Endothelial cell of umbilical vein (primary cell): Measurements from ENCODE around the gene FRY. TPM values are rescaled to one million over a fixed set of nuclear protein-coding genes. Genes with fewer than 3 reads are reported as not detected.
A peak's percentile ranks its signal among the peaks of the same experiment; 100 is the strongest.

Experiments used
- BruUV-seq: library from RNA; stranded (reverse); fragments of 400-500 nt; replicated peaks from 2 replicates; lab custom pipeline; 2021; lab: Mats Ljungman, UMichigan
- CTCF ChIA-PET: fragments of 300-600, 350-600 bp; sonication (Branson Sonifier 250); formaldehyde crosslinking; loops from one replicate; lab custom pipeline; 2021; ENCODE audit warnings: antibody characterized with exemption, inconsistent platforms; lab: Charles Lee
- POLR2A ChIA-PET: fragments of 300-600, 350-600 bp; sonication (Branson Sonifier 250); formaldehyde crosslinking; loops from one replicate; lab custom pipeline; 2021; ENCODE audit warnings: antibody characterized with exemption, inconsistent platforms; lab: Charles Lee
- DNase-seq: peaks from one replicate; pipeline ENCODE4 v3.0.0-alpha.2; 2011; ENCODE audit warnings: low read depth, low spot score
- FAIRE-seq: peaks from 2 replicates; lab custom pipeline; 2011; peaks lifted over from hg19 to GRCh38; lab: Jason Lieb, UNC
- H2AFZ ChIP-seq: 2 replicates; pipeline ENCODE4 v1.6.0; 2012; ENCODE audit warnings: low read depth, low read length, control low read depth, inconsistent platforms
- H3K27ac ChIP-seq: 2 replicates; pipeline ENCODE4 v1.5.1; 2011; ENCODE audit warnings: low read depth, mild to moderate bottlenecking, control low read depth, low read length, moderate library complexity; ENCODE audit not compliant: insufficient read depth
- H3K27me3 ChIP-seq, 2 experiments: 2 replicates each; pipeline versions ENCODE4 v1.6.0 to v1.6.1; 2011; ENCODE audit warnings: low read length in 2 of 2, mixed read lengths in 1 of 2; ENCODE audit not compliant: control insufficient read depth in 2 of 2, insufficient read depth in 2 of 2
- H3K36me3 ChIP-seq, 2 experiments: 2 replicates in 1 of 2; 3 replicates in 1 of 2; pipeline ENCODE4 v1.5.1; 2011; ENCODE audit warnings: low read length in 2 of 2, mild to moderate bottlenecking in 1 of 2, moderate library complexity in 1 of 2; ENCODE audit not compliant: control insufficient read depth in 2 of 2, insufficient read depth in 2 of 2; ENCODE audit errors: extremely low read depth in 1 of 2
- H3K4me1 ChIP-seq: 3 replicates; pipeline ENCODE4 v1.5.1; 2011; ENCODE audit warnings: mild to moderate bottlenecking, low read length; ENCODE audit not compliant: control insufficient read depth, insufficient read depth; ENCODE audit errors: extremely low read depth
- H3K4me2 ChIP-seq: 2 replicates; pipeline ENCODE4 v1.6.1; 2011; ENCODE audit warnings: low read length, control low read depth, mixed read lengths; ENCODE audit not compliant: insufficient read depth
- H3K4me3 ChIP-seq, 3 experiments: fragments of 200-600 bp in 1 of 3; sonication (generic), shearing (Covaris generic) in 1 of 3; replicated peaks in 1 of 3; 2 replicates each; pipeline ENCODE4 v1.5.1; 2011 to 2016; ENCODE audit warnings: control low read depth in 3 of 3, low read length in 3 of 3, mild to moderate bottlenecking in 2 of 3, inconsistent platforms in 1 of 3, low read depth in 1 of 3, moderate library complexity in 1 of 3; ENCODE audit not compliant: insufficient read depth in 1 of 3
- H3K79me2 ChIP-seq: 2 replicates; pipeline ENCODE4 v1.6.0; 2012; ENCODE audit warnings: low read length, inconsistent platforms; ENCODE audit not compliant: control insufficient read depth, insufficient read depth
- H3K9ac ChIP-seq: replicated peaks from 2 replicates; pipeline ENCODE3; 2011; ENCODE audit warnings: low read length, control low read depth; ENCODE audit not compliant: insufficient read depth; ENCODE audit errors: extremely low read depth
- H3K9me1 ChIP-seq: replicated peaks from 3 replicates; pipeline ENCODE4 v1.6.0; 2011; ENCODE audit warnings: mild to moderate bottlenecking, low read length; ENCODE audit not compliant: control insufficient read depth, insufficient read depth; ENCODE audit errors: extremely low read depth
- H3K9me3 ChIP-seq: replicated peaks from 2 replicates; pipeline ENCODE4 v1.5.1; 2012; ENCODE audit warnings: low read length, inconsistent platforms; ENCODE audit not compliant: control insufficient read depth, insufficient read depth
- H4K20me1 ChIP-seq: replicated peaks from 2 replicates; pipeline ENCODE3; 2011; ENCODE audit warnings: mild to moderate bottlenecking, low read length; ENCODE audit not compliant: control insufficient read depth, insufficient read depth; ENCODE audit errors: extremely low read depth
- FOS ChIP-seq: IDR thresholded peaks from 2 replicates; pipeline ENCODE4 v1.6.1; 2011; ENCODE audit warnings: mild to moderate bottlenecking, low read length, moderate library complexity, borderline replicate concordance; ENCODE audit not compliant: insufficient read depth
- GATA2 ChIP-seq: IDR thresholded peaks from 2 replicates; pipeline ENCODE4 v1.7.0; 2011; ENCODE audit warnings: low read depth, mild to moderate bottlenecking, moderate library complexity, mixed read lengths, low read length; ENCODE audit not compliant: insufficient read length, insufficient read depth
- JUN ChIP-seq: IDR thresholded peaks from 2 replicates; pipeline ENCODE4 v1.6.1; 2011; ENCODE audit warnings: borderline replicate concordance, low read depth; ENCODE audit not compliant: insufficient read length, insufficient read depth
- MAX ChIP-seq: IDR thresholded peaks from 2 replicates; pipeline ENCODE4 v1.6.1; 2011; ENCODE audit not compliant: insufficient read depth, insufficient read length
- POLR2A ChIP-seq: IDR thresholded peaks from 2 replicates; pipeline ENCODE4 v1.6.1; 2012; ENCODE audit warnings: low read depth, mild to moderate bottlenecking, control low read depth, low read length
- POLR2AphosphoS5 ChIP-seq: IDR thresholded peaks from 2 replicates; pipeline ENCODE4 v1.6.1; 2012; ENCODE audit warnings: low read depth, mild to moderate bottlenecking, control low read depth, low read length, moderate library complexity; ENCODE audit not compliant: insufficient read depth
- dilution Hi-C: fragments of 300-500 bp; cut with MboI; formaldehyde crosslinking; loops from one replicate; pipeline ENCODE4 v1.15.0; 2019; ENCODE audit warnings: low sequenced_read_pairs; ENCODE audit not compliant: extremely low pct_ligation_motif_present
- intact Hi-C: fragments of 100-400 bp; cut with micrococcal nuclease; formaldehyde crosslinking; loops from one replicate; pipeline ENCODE4 v1.10.0; 2022
- polyA plus RNA-seq, 4 experiments: library from polyadenylated mRNA; depleted of rRNA in 3 of 4; stranded (reverse) in 3 of 4; unstranded in 1 of 4; fragments of >200 nt; gene quantifications; 2 replicates each; pipeline versions ENCODE4 v1.2.1 to v1.2.3, GENCODE V29; 2011 to 2012; ENCODE audit warnings: missing spikeins in 1 of 4
- total RNA-seq: library from RNA; stranded (reverse); gene quantifications from 2 replicates; pipeline ENCODE4 v1.2.3, GENCODE V29; 2021

The FRY gene
- total and polyA plus RNA-seq, 2 donors (not counting 3 experiments of a cell fraction or from before 2014, with no cell fraction given): 57.3 to 75.8 TPM

- FAIRE-seq (peak; percentile 70), DNase-seq (peak; percentile 85)
- dilution Hi-C loops: no loop called here
- Histone ChIP-seq H3K9me1 (no peaks in the 10 kb centered on the region), H3K27me3 (no peaks in the 10 kb centered on the region), H3K4me2 (peak overlapping the region; percentile 74), H3K9me3 (no peaks in the 10 kb centered on the region), H2AFZ (peak overlapping the region; percentile 51), H3K4me1 (peaks cover 45% of the 10 kb centered on the region), H3K4me3 (peak overlapping the region in 1 of 3 experiments; percentile 30), H4K20me1 (no peaks in the 10 kb centered on the region), H3K79me2 (no peaks in the 10 kb centered on the region), H3K27ac (peak overlapping the region; percentile 69), H3K9ac (peak overlapping the region; percentile 45), H3K36me3 (no peaks in the 10 kb centered on the region)
- intact Hi-C loops: loop anchor here (1.0 to 2.0 kb wide), 2 partner anchors 9 to 283 kb away; partner anchors contain the start of gene N4BP2L2
- no TSS peak for BruUV-seq
- CTCF ChIA-PET: interaction anchor here (1.0 to 3.1 kb wide), 5 partner anchors 9 to 60 kb away, joined by 4 to 41 read pairs (median 7); partner anchors contain the start of genes BRCA2 and ZAR1L
- POLR2A ChIA-PET: interaction anchor here (1.5 to 1.9 kb wide), 2 partner anchors 14 to 60 kb away, joined by 4 to 5 read pairs; partner anchors contain the start of genes BRCA2 and ZAR1L
- TF ChIP-seq FOS (peak; percentile 31), POLR2A (no peak), MAX (no peak), JUN (peak; percentile 51), POLR2AphosphoS5 (no peak), GATA2 (no peak)
Observed at GRCh38 chr13:32255724-32256109, 224.1 kb downstream of the FRY start.

- BruUV-seq: no TSS peak
- H3K9ac ChIP-seq: peak overlapping the region; percentile 45
- intact Hi-C loops: no loop called here
Observed at GRCh38 chr13:32256243-32256642, 224.7 kb downstream of the FRY start.

More at GRCh38 chr13:32256243-32256642, 224.7 kb downstream of the FRY start:
- Histone ChIP-seq H3K79me2 (no peaks in the 10 kb centered on the region), H3K9me3 (no peaks in the 10 kb centered on the region), H2AFZ (peak overlapping the region; percentile 40), H3K36me3 (no peaks in the 10 kb centered on the region), H3K4me1 (peaks cover 51% of the 10 kb centered on the region), H3K4me3 (no peak overlapping the region), H3K4me2 (peak overlapping the region; percentile 74), H3K27me3 (no peaks in the 10 kb centered on the region), H4K20me1 (no peaks in the 10 kb centered on the region), H3K9me1 (no peaks in the 10 kb centered on the region), H3K27ac (peak overlapping the region; percentile 69)
- FAIRE-seq: no peak
- TF ChIP-seq FOS: no peak
- TF ChIP-seq POLR2AphosphoS5: no peak
- no peak for DNase-seq
- ChIA-PET POLR2A (no interaction called here), CTCF (interaction anchor here (1.1 to 3.1 kb wide), 4 partner anchors 9 to 59 kb away, joined by 4 to 41 read pairs (median 12); partner anchors contain the start of genes BRCA2 and ZAR1L)
- dilution Hi-C loops: no loop called here
